ENCODE results near the gene SLC13A4. TPM values are rescaled to one million over a fixed set of nuclear protein-coding genes. Genes with fewer than 3 reads are reported as not detected.

SLC13A4 gene
- total RNA-seq, 1 donor from 2014 or later = 0.27 TPM

GRCh38 chr7:135772639-135773222, 44.7 kb upstream of the SLC13A4 start:
- no peaks in the 10 kb centered on the region for H3K36me3 ChIP-seq
- no peaks in the 10 kb centered on the region for H3K27me3 ChIP-seq (ENCODE audit: low read depth)
- H3K9me3 ChIP-seq = no peaks in the 10 kb centered on the region
- intact Hi-C loops (cut with DNase I) = no loop called here
- peak overlapping the region; percentile 46 for H3K27ac ChIP-seq
- peaks cover 30% of the 10 kb centered on the region for H3K4me1 ChIP-seq
- no peak for TF ChIP-seq CTCF (IDR thresholded peaks at IDR 0.05)
- ATAC-seq = no peak
- no peak for DNase-seq
- H3K4me3 ChIP-seq = no peak overlapping the region

GRCh38 chr7:135771961-135772638, 44.1 kb upstream of the SLC13A4 start:
- no peak overlapping the region for H3K4me3 ChIP-seq
- peaks cover 30% of the 10 kb centered on the region for H3K4me1 ChIP-seq
- no peaks in the 10 kb centered on the region for H3K9me3 ChIP-seq
- H3K27ac ChIP-seq = peak overlapping the region; percentile 46
- DNase-seq (no peak), ATAC-seq (no peak)
- no peaks in the 10 kb centered on the region for H3K27me3 ChIP-seq (ENCODE audit: low read depth)
- no peak for TF ChIP-seq CTCF (IDR thresholded peaks at IDR 0.05)
- intact Hi-C loops (cut with DNase I) = no loop called here
- H3K36me3 ChIP-seq = no peaks in the 10 kb centered on the region

- no peaks in the 10 kb centered on the region for H3K36me3 ChIP-seq
- no peak overlapping the region for H3K4me3 ChIP-seq
- peaks cover 30% of the 10 kb centered on the region for H3K4me1 ChIP-seq
- no peaks in the 10 kb centered on the region for H3K9me3 ChIP-seq
- ATAC-seq (no peak), DNase-seq (no peak)
- no peak overlapping the region for H3K27ac ChIP-seq
- TF ChIP-seq CTCF (IDR thresholded peaks at IDR 0.05) = no peak
- intact Hi-C loops (cut with DNase I) = no loop called here
- H3K27me3 ChIP-seq (ENCODE audit: low read depth) = no peaks in the 10 kb centered on the region
These were observed 43.1 kb upstream of the SLC13A4 start for GRCh38 chr7:135771051-135771450.

- H3K4me1 ChIP-seq = peaks cover 30% of the 10 kb centered on the region
- H3K27ac ChIP-seq = no peak overlapping the region
- H3K27me3 ChIP-seq (ENCODE audit: low read depth) = no peaks in the 10 kb centered on the region
- intact Hi-C loops (cut with DNase I) = no loop called here
- H3K36me3 ChIP-seq = no peaks in the 10 kb centered on the region
- TF ChIP-seq CTCF (IDR thresholded peaks at IDR 0.05) = no peak
- H3K9me3 ChIP-seq = no peaks in the 10 kb centered on the region
- ATAC-seq (no peak), DNase-seq (no peak)
- no peak overlapping the region for H3K4me3 ChIP-seq
These were observed 42.2 kb upstream of the SLC13A4 start for GRCh38 chr7:135770139-135770710.

GRCh38 chr7:135769005-135769802, 41.2 kb upstream of the SLC13A4 start:
- DNase-seq (no peak), ATAC-seq (peak; percentile 51 to 69)
- peaks cover 29% of the 10 kb centered on the region for H3K4me1 ChIP-seq
- no peak overlapping the region for H3K4me3 ChIP-seq
- TF ChIP-seq CTCF (IDR thresholded peaks at IDR 0.05) = no peak
- intact Hi-C loops (cut with DNase I) = no loop called here
- no peaks in the 10 kb centered on the region for H3K36me3 ChIP-seq
- no peaks in the 10 kb centered on the region for H3K27me3 ChIP-seq (ENCODE audit: low read depth)
- H3K27ac ChIP-seq = peak overlapping the region; percentile 31
- H3K9me3 ChIP-seq = no peaks in the 10 kb centered on the region
